ENCODE results near the gene NEK1. TPM values are rescaled to one million over a fixed set of nuclear protein-coding genes. Genes with fewer than 3 reads are reported as not detected.
"Not testable (repeated sequence)": the region's sequence is repeated elsewhere in the genome, so short reads cannot be mapped to it uniquely, and the experiment has no call there.

NEK1 gene
- total and polyA plus RNA-seq, 8 donors = 1.2 to 28.6 (median 5.5) TPM

DNA sequence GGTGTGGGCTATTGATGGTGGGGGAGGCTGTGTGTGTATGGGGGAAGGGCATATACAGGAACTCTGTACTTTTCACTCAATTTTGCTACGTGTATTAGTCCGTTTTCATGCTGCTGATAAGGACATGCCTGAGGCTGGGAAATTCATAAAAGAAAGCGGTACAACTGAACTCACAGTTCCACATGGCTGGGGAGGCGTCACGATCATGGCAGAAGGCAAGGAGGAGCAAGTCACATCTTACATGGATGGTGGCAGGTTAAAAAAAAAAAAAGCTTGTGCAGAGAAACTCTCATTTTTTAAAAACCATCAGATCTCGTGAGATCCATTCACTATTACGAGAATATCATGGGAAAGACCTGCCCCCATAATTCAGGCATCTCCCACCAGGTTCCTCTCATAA is 152.3 kb downstream of the NEK1 start:
- Histone ChIP-seq H3K27ac (no peak overlapping the region), H3K9me3 (no peaks in the 10 kb centered on the region), H3K4me3 (no peak overlapping the region), H3K36me3 (peaks cover 0 to 32% (median 12%) of the 10 kb centered on the region in 4 donors), H3K27me3 (no peaks in the 10 kb centered on the region), H3K4me1 (peaks cover 0 to 5% (median 0%) of the 10 kb centered on the region in 4 donors)
- intact Hi-C loops (cut with DNase I; ENCODE audit: low total_unique reads) = no loop called here
- 80 to 92% (median 87%) methylated on average over 7 of the region's 7 CpGs for WGBS, 5 donors
- TF ChIP-seq POLR2AphosphoS5 (IDR thresholded peaks at IDR 0.05) (no peak), POLR2A (IDR thresholded peaks at IDR 0.05) (no peak), EP300 (IDR thresholded peaks at IDR 0.05) (no peak)
- TF ChIP-seq, protein P1, sequence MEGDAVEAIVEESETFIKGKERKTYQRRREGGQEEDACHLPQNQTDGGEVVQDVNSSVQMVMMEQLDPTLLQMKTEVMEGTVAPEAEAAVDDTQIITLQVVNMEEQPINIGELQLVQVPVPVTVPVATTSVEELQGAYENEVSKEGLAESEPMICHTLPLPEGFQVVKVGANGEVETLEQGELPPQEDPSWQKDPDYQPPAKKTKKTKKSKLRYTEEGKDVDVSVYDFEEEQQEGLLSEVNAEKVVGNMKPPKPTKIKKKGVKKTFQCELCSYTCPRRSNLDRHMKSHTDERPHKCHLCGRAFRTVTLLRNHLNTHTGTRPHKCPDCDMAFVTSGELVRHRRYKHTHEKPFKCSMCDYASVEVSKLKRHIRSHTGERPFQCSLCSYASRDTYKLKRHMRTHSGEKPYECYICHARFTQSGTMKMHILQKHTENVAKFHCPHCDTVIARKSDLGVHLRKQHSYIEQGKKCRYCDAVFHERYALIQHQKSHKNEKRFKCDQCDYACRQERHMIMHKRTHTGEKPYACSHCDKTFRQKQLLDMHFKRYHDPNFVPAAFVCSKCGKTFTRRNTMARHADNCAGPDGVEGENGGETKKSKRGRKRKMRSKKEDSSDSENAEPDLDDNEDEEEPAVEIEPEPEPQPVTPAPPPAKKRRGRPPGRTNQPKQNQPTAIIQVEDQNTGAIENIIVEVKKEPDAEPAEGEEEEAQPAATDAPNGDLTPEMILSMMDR (IDR thresholded peaks at IDR 0.05) = no peak
- DNase-seq = no peak

DNA sequence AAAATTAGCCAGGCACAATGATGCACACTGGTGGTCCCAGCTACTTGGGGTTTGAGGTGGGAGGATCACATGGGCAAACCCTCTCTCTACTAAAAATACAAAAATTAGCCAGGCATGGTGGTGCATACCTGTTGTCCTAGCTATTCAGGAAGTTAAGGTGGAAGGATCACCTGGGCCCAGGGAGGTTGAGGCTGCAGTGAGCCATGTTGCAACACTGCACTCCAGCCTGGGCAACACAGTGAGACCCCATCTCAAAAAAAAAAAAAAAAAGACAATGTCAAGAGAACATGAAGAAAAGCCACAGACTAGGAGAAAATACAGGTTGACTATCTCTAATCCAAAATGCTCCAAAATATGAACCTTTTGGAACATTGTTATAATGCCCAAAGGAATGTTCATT is 153.8 kb downstream of the NEK1 start:
- intact Hi-C loops (cut with DNase I; ENCODE audit: low total_unique reads) = no loop called here

DNA sequence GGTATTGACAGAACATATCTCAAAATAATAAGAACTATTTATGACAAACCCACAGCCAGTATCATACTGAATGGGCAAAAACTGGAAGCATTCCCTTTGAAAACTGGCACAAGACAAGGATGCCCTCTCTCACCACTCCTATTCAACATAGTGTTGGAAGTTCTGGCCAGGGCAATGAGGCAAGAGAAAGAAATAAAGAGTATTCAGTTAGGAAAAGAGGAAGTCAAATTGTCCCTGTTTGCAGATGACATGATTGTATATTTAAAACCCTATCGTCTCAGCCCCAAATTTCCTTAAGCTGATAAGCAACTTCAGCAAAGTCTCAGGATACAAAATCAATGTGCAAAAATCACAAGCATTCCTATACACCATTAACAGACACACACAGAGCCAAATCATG is 159.7 kb downstream of the NEK1 start:
- H3K4me1 ChIP-seq; H3K27me3 ChIP-seq; H3K27ac ChIP-seq; intact Hi-C loops (cut with DNase I; ENCODE audit: low total_unique reads); H3K4me3 ChIP-seq; DNase-seq: not testable (repeated sequence)
- 76 to 95% (median 84%) methylated on average over 1 of the region's 1 CpG for whole genome bisulfite sequencing, 5 donors
- H3K9me3 ChIP-seq = peaks cover 0 to 17% (median under 1%) of the 10 kb centered on the region in 4 donors
- peaks cover 0 to 32% (median 13%) of the 10 kb centered on the region in 4 donors for H3K36me3 ChIP-seq

More for the DNA sequence above, 153.8 kb downstream of the NEK1 start:
- H3K4me3 ChIP-seq = no peak overlapping the region
- DNase-seq = no peak
- TF ChIP-seq POLR2AphosphoS5 (IDR thresholded peaks at IDR 0.05) (no peak), EP300 (IDR thresholded peaks at IDR 0.05) (no peak), POLR2A (IDR thresholded peaks at IDR 0.05) (no peak)
- TF ChIP-seq, protein P1 (IDR thresholded peaks at IDR 0.05) = no peak
- peaks cover 0 to 4% (median 0%) of the 10 kb centered on the region in 4 donors for H3K9me3 ChIP-seq
- no peak overlapping the region for H3K27ac ChIP-seq
- H3K36me3 ChIP-seq = peaks cover 0 to 38% (median 14%) of the 10 kb centered on the region in 4 donors
- no peaks in the 10 kb centered on the region for H3K27me3 ChIP-seq
- no peaks in the 10 kb centered on the region for H3K4me1 ChIP-seq

DNA sequence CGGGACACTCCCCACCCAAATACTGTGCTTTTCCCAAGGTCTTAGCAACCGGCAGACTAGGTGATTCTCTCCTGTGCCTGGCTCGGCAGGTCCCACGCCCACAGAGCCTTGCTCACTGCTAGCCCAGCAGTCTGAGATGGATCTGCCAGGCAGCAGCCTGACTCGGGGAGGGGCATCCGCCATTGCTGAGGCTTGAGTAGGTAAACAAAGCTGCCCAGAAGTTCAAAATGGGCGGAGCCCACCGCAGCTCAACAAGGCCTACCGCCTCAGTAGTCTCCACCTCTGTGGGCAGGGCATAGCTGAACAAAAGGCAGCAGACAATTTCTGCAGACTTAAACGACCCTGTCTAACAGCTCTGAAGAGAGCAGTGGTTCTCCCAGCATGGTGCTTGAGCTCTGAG is 163.4 kb downstream of the NEK1 start:
- peaks cover 0 to 57% (median 18%) of the 10 kb centered on the region in 4 donors for H3K36me3 ChIP-seq
- H3K27ac ChIP-seq; H3K27me3 ChIP-seq; H3K4me3 ChIP-seq; H3K4me1 ChIP-seq; DNase-seq; intact Hi-C loops (cut with DNase I; ENCODE audit: low total_unique reads): not testable (repeated sequence)
- peaks cover 0 to 29% (median 9%) of the 10 kb centered on the region in 4 donors for H3K9me3 ChIP-seq
- 80 to 89% (median 86%) methylated on average over 9 to 10 of the region's 10 CpGs for WGBS, 5 donors

DNA sequence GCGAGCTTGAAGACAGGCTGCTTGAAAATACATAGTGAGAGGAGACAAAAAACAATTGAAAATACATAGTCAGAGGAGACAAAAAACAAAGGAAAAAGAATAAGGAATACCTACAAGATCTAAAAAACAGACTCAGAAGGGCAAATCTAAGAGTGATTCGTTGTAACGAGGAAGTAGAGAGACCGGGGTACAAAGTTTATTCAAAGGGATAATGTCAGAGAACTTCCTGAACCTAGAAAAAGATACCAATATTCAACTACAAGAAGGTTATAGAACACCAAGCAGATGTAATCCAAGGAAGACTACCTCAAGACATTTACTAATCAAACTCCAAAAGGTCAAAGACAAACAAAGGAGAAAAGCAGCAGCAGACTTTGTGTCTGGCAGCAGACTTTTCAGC is 165.6 kb downstream of the NEK1 start:
- no peaks in the 10 kb centered on the region for H3K27me3 ChIP-seq
- H3K27ac ChIP-seq = no peak overlapping the region
- intact Hi-C loops (cut with DNase I; ENCODE audit: low total_unique reads) = no loop called here
- no peaks in the 10 kb centered on the region for H3K4me1 ChIP-seq
- no peak overlapping the region for H3K4me3 ChIP-seq
- peaks cover 0 to 55% (median 18%) of the 10 kb centered on the region in 4 donors for H3K36me3 ChIP-seq
- 79 to 92% (median 88%) methylated on average over 4 of the region's 4 CpGs for WGBS, 5 donors
- DNase-seq = no peak
- peaks cover 0 to 36% (median 15%) of the 10 kb centered on the region in 4 donors for H3K9me3 ChIP-seq
- TF ChIP-seq, protein P1 (IDR thresholded peaks at IDR 0.05) = no peak
- TF ChIP-seq POLR2A (IDR thresholded peaks at IDR 0.05) = no peak

Measured in stomach (tissue), 9 donors.